Measurements from ENCODE around the gene KLHDC2.

- TF ChIP-seq CTCF (IDR thresholded peaks at IDR 0.05; ENCODE audit: low read length) (no peak), EZH2 (IDR thresholded peaks at IDR 0.05; ENCODE audit: borderline replicate concordance, low read length) (no peak)
Observed at GRCh38 chr14:49767270-49767570, 733 bp upstream of the KLHDC2 start.
